ENCODE results near the gene MKLN1. TPM values are rescaled to one million over a fixed set of nuclear protein-coding genes. Genes with fewer than 3 reads are reported as not detected.

The MKLN1 gene
- total and polyA plus RNA-seq, 7 experiments from 2014 or later = 30.8 to 69.8 (median 56.7) TPM

DNA sequence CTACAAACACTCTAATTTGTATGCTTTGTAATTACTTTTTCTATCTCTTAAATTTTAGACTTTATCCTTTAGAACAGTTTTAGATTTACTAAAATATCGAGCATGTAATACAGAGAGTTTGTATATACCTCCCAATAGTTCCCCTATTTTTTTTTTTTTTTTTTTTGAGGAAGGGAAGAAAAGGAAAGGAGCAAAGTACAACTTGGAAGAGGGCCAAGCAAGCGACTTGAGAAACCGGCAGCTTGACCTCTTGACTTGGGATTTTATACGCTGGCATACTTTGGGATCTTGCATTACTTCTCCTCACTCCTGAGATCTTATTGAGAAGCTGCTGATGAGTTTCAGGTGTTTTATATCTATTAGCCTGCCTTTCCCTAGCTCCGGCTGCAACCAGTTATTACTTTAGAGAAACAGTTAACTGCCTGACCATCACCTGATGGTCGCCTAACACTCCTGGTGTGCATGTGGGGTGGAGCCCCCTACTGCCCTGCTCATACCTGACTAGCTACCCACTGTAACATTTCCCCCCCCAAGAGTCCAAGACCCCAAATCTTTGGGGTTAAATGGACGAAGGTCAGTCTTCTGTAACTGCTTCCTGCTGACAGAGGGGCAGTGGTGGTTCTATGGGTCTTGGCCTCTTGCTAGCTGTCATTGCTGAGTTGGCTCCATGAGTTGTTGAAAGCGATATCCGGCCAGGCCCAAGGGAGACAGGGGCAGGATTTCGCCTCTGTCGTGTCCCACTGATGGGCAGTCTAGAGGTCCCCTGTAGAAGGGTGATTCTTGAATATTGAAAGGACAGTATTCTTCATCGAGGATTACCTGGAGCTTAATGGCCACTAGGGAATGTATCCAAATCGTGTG, 28.5 kb downstream of the MKLN1 start:
- DNase-seq = no peak
- ChIA-PET POLR2A (no interaction called here), CTCF (no interaction called here)
- H3K36me3 ChIP-seq (ENCODE audit: control insufficient read depth in 2 of 3, insufficient read depth in 3 of 3, low read length in 3 of 3) = no peaks in the 10 kb centered on the region
- ATAC-seq = no peak
- Mint-ChIP-seq H3K27me3 (no peaks in the 10 kb centered on the region), H3K4me1 (peaks cover 49 to 98% (median 83%) of the 10 kb centered on the region in 7 donors), H3K36me3 (peaks cover 0 to 20% (median 6%) of the 10 kb centered on the region in 5 donors), H3K4me3 (peak overlapping the region in 3 of 10 donors; percentile 14 to 50 (median 38)), H3K9me3 (peaks cover 0 to 3% (median 0%) of the 10 kb centered on the region in 11 donors), H3K27ac (no peak overlapping the region)
- no peak overlapping the region for H3K4me3 ChIP-seq (ENCODE audit: low read length)
- intact Hi-C loops (cut with micrococcal nuclease) = no loop called here
- H3K27me3 ChIP-seq (ENCODE audit: control insufficient read depth in 2 of 2, insufficient read depth in 2 of 2, low read length in 2 of 2) = no peaks in the 10 kb centered on the region
- peaks cover 20 to 40% of the 10 kb centered on the region in 2 donors for H3K4me1 ChIP-seq (ENCODE audit: control insufficient read depth in 2 of 2, insufficient read depth in 2 of 2, low read length in 2 of 2)
- H3K27ac ChIP-seq (ENCODE audit: low read depth, low read length) = no peak overlapping the region
- H3K9me3 ChIP-seq (ENCODE audit: control insufficient read depth in 2 of 3, low read length in 3 of 3) = no peaks in the 10 kb centered on the region

DNA sequence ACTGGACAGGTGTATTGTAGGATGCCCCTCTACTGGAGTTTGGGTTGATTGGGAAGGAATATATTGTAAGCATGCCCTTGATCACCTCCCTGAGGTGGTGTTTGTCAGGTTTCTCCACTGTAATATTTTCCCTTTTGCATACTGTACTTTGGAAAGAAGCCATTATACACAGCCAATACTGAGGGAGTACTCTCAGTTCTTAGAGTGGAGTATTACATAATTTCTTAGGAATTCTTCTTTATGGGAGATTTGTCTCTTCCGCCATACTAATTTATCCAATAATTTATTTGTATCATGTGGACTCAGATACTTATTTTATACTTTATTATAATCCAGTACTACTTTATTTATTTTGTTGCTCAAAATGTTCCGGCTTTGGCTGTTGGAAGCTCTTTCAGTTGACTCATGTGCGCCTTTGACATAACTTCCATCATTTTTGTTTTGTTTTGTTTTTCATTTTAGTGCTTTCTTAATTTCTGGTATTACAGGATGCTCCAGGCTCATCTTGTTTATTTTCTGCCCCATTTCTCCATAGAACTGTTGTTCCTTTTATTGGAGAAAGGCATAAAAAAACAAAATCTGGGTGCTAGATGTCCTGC, 29.7 kb downstream of the MKLN1 start:
- H3K4me1 ChIP-seq (ENCODE audit: control insufficient read depth in 2 of 2, insufficient read depth in 2 of 2, low read length in 2 of 2) = peaks cover 20 to 42% of the 10 kb centered on the region in 2 donors
- H3K27ac Mint-ChIP-seq = peak overlapping the region in 1 of 9 donors; percentile 44
- ChIA-PET POLR2A (no interaction called here), CTCF (no interaction called here)
- H3K36me3 ChIP-seq (ENCODE audit: control insufficient read depth in 2 of 3, insufficient read depth in 3 of 3, low read length in 3 of 3) = no peaks in the 10 kb centered on the region
- H3K4me3 ChIP-seq (ENCODE audit: low read length) = no peak overlapping the region
- H3K36me3 Mint-ChIP-seq = peaks cover 0 to 16% (median 4%) of the 10 kb centered on the region in 5 donors
- no peaks in the 10 kb centered on the region for H3K27me3 ChIP-seq (ENCODE audit: control insufficient read depth in 2 of 2, insufficient read depth in 2 of 2, low read length in 2 of 2)
- no peak for ATAC-seq
- H3K27me3 Mint-ChIP-seq = no peaks in the 10 kb centered on the region
- H3K4me1 Mint-ChIP-seq = peaks cover 55 to 100% (median 87%) of the 10 kb centered on the region in 7 donors
- H3K9me3 Mint-ChIP-seq = peaks cover 0 to 2% (median 0%) of the 10 kb centered on the region in 11 donors
- intact Hi-C loops (cut with micrococcal nuclease) = no loop called here
- H3K9me3 ChIP-seq (ENCODE audit: control insufficient read depth in 2 of 3, low read length in 3 of 3) = no peaks in the 10 kb centered on the region
- DNase-seq = no peak
- peak overlapping the region in 8 of 10 donors; percentile 6 to 55 (median 43) for H3K4me3 Mint-ChIP-seq
- no peak overlapping the region for H3K27ac ChIP-seq (ENCODE audit: low read depth, low read length)

- Histone ChIP-seq H3K4me3 (ENCODE audit: low read length) (no peak overlapping the region), H3K9me3 (ENCODE audit: control insufficient read depth in 2 of 3, low read length in 3 of 3) (no peaks in the 10 kb centered on the region), H3K36me3 (ENCODE audit: control insufficient read depth in 2 of 3, insufficient read depth in 3 of 3, low read length in 3 of 3) (no peaks in the 10 kb centered on the region), H3K27ac (ENCODE audit: low read depth, low read length) (no peak overlapping the region), H3K27me3 (ENCODE audit: control insufficient read depth in 2 of 2, insufficient read depth in 2 of 2, low read length in 2 of 2) (no peaks in the 10 kb centered on the region), H3K4me1 (ENCODE audit: control insufficient read depth in 2 of 2, insufficient read depth in 2 of 2, low read length in 2 of 2) (peaks cover 20 to 44% of the 10 kb centered on the region in 2 donors)
- no peak for DNase-seq
- CTCF ChIA-PET = interaction anchor here (1.2 kb wide), 1 partner anchor 13 kb away, joined by 3 read pairs; no protein-coding TSS in a partner anchor
- H3K36me3 Mint-ChIP-seq = peaks cover 0 to 11% (median 0%) of the 10 kb centered on the region in 5 donors
- H3K4me1 Mint-ChIP-seq = peaks cover 53 to 100% (median 89%) of the 10 kb centered on the region in 7 donors
- no peaks in the 10 kb centered on the region for H3K27me3 Mint-ChIP-seq
- no peak for ATAC-seq
- peak overlapping the region in 8 of 10 donors; percentile 10 to 80 (median 48) for H3K4me3 Mint-ChIP-seq
- H3K27ac Mint-ChIP-seq = peak overlapping the region in 1 of 9 donors; percentile 19
- H3K9me3 Mint-ChIP-seq = no peaks in the 10 kb centered on the region
- POLR2A ChIA-PET = no interaction called here
- intact Hi-C loops (cut with micrococcal nuclease) = no loop called here
These were observed 31.0 kb downstream of the MKLN1 start for GRCh38 chr7:131358636-131359035.

DNA sequence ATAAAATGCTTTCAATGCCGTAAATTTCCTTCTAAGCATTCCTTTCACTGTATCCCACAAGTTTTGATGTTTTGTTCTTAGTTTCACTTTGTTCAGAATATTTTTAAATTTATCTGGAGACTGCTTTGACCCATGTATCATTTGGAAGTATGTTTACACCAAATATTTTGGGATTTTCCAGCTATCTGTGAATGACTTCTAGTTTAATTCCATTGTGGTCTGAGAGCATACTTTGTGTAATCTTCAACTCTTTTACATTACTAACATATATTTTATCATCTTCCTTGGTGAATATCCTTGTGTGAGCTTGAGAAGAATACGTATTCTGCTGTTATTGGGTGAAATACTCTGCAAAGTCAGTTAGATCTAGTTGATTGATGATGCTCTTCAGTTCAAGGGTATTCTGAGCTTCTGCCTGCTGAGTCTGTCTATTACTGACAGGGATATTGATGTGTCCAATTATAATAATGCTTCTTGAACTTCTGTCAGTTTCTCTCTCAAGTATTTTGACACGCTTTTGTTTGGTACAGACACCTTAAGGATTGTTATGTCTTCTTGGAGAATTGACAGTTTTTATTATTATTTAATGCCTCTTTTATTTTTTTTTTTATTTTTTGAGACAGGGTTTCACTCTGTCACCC, 31.6 kb downstream of the MKLN1 start:
- Histone ChIP-seq H3K27me3 (ENCODE audit: control insufficient read depth in 2 of 2, insufficient read depth in 2 of 2, low read length in 2 of 2) (no peaks in the 10 kb centered on the region), H3K4me1 (ENCODE audit: control insufficient read depth in 2 of 2, insufficient read depth in 2 of 2, low read length in 2 of 2) (peaks cover 20 to 40% of the 10 kb centered on the region in 2 donors), H3K4me3 (ENCODE audit: low read length) (no peak overlapping the region), H3K36me3 (ENCODE audit: control insufficient read depth in 2 of 3, insufficient read depth in 3 of 3, low read length in 3 of 3) (no peaks in the 10 kb centered on the region), H3K27ac (ENCODE audit: low read depth, low read length) (no peak overlapping the region), H3K9me3 (ENCODE audit: control insufficient read depth in 2 of 3, low read length in 3 of 3) (no peaks in the 10 kb centered on the region)
- no peak for ATAC-seq
- Mint-ChIP-seq H3K9me3 (no peaks in the 10 kb centered on the region), H3K4me3 (peak overlapping the region in 9 of 10 donors; percentile 9 to 80 (median 55)), H3K27ac (no peak overlapping the region), H3K27me3 (no peaks in the 10 kb centered on the region), H3K4me1 (peaks cover 51 to 100% (median 88%) of the 10 kb centered on the region in 7 donors), H3K36me3 (peaks cover 0 to 9% (median 0%) of the 10 kb centered on the region in 5 donors)
- POLR2A ChIA-PET = interaction anchor here (0.7 kb wide), 1 partner anchor 250 kb away, joined by 4 read pairs; no protein-coding TSS in a partner anchor
- intact Hi-C loops (cut with micrococcal nuclease) = no loop called here
- CTCF ChIA-PET = interaction anchor here (1.2 kb wide), 1 partner anchor 12 kb away, joined by 3 read pairs; no protein-coding TSS in a partner anchor
- DNase-seq = no peak

- Mint-ChIP-seq H3K36me3 (peaks cover 0 to 17% (median 0%) of the 10 kb centered on the region in 5 donors), H3K4me1 (peaks cover 57 to 100% (median 87%) of the 10 kb centered on the region in 7 donors), H3K4me3 (peak overlapping the region in 3 of 10 donors; percentile 3 to 54 (median 16)), H3K27ac (peak overlapping the region in 1 of 9 donors; percentile 12), H3K27me3 (no peaks in the 10 kb centered on the region), H3K9me3 (peaks cover 0 to 3% (median 0%) of the 10 kb centered on the region in 11 donors)
- H3K27me3 ChIP-seq (ENCODE audit: control insufficient read depth in 2 of 2, insufficient read depth in 2 of 2, low read length in 2 of 2) = no peaks in the 10 kb centered on the region
- ChIA-PET POLR2A (no interaction called here), CTCF (no interaction called here)
- no peak for ATAC-seq
- H3K4me3 ChIP-seq (ENCODE audit: low read length) = no peak overlapping the region
- H3K36me3 ChIP-seq (ENCODE audit: control insufficient read depth in 2 of 3, insufficient read depth in 3 of 3, low read length in 3 of 3) = no peaks in the 10 kb centered on the region
- no peak overlapping the region for H3K27ac ChIP-seq (ENCODE audit: low read depth, low read length)
- intact Hi-C loops (cut with micrococcal nuclease) = no loop called here
- no peak for DNase-seq
- H3K9me3 ChIP-seq (ENCODE audit: control insufficient read depth in 2 of 3, low read length in 3 of 3) = no peaks in the 10 kb centered on the region
- peaks cover 14 to 27% of the 10 kb centered on the region in 2 donors for H3K4me1 ChIP-seq (ENCODE audit: control insufficient read depth in 2 of 2, insufficient read depth in 2 of 2, low read length in 2 of 2)
These were observed 36.0 kb downstream of the MKLN1 start for GRCh38 chr7:131363719-131364118.

DNA sequence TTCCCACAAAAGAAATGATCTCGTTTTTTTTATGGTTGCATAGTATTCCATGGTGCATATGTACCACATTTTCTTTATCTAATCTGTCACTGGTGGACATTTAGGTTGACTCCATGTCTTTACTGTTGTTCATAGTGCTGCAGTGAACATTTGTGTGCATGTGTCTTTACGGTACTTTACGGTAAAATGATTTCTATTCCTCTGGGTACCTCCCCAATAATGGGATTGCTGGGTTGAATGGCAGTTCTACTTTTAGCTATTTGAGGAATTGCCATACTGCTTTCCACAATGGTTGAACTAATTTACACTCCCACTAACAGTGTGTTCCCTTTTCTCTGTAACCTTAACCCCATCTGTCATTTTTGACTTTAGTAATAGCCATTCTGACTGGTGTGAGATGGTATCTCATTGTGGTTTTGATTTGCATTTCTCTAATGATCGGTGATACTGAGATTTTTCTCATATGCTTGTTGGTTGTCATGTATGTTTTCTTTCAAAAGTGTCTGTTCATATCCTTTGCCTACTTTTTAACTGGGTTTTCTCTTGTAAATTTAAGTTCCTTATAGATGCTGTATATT, 37.2 kb downstream of the MKLN1 start:
- H3K36me3 Mint-ChIP-seq = peaks cover 0 to 19% (median 0%) of the 10 kb centered on the region in 5 donors
- H3K27ac Mint-ChIP-seq = peak overlapping the region in 2 of 9 donors; percentile 2 to 45
- ATAC-seq (no peak), DNase-seq (no peak)
- no peak overlapping the region for H3K4me3 ChIP-seq (ENCODE audit: low read length)
- no peak overlapping the region for H3K27ac ChIP-seq (ENCODE audit: low read depth, low read length)
- no peaks in the 10 kb centered on the region for H3K9me3 ChIP-seq (ENCODE audit: control insufficient read depth in 2 of 3, low read length in 3 of 3)
- intact Hi-C loops (cut with micrococcal nuclease) = no loop called here
- CTCF ChIA-PET = no interaction called here
- no peaks in the 10 kb centered on the region for H3K36me3 ChIP-seq (ENCODE audit: control insufficient read depth in 2 of 3, insufficient read depth in 3 of 3, low read length in 3 of 3)
- H3K9me3 Mint-ChIP-seq = peaks cover 0 to 3% (median 0%) of the 10 kb centered on the region in 11 donors
- H3K4me1 Mint-ChIP-seq = peaks cover 54 to 100% (median 88%) of the 10 kb centered on the region in 7 donors
- H3K4me1 ChIP-seq (ENCODE audit: control insufficient read depth in 2 of 2, insufficient read depth in 2 of 2, low read length in 2 of 2) = peaks cover 10 to 27% of the 10 kb centered on the region in 2 donors
- no peaks in the 10 kb centered on the region for H3K27me3 ChIP-seq (ENCODE audit: control insufficient read depth in 2 of 2, insufficient read depth in 2 of 2, low read length in 2 of 2)
- POLR2A ChIA-PET = no interaction called here
- no peaks in the 10 kb centered on the region for H3K27me3 Mint-ChIP-seq
- H3K4me3 Mint-ChIP-seq = peak overlapping the region in 4 of 10 donors; percentile 2 to 24 (median 10)
